HG03066 (cell line): ENCODE measurements around the gene PLEKHN1.

Experiments used
- ATAC-seq: cut with Tn5 transposase; IDR thresholded peaks from one replicate; pipeline ENCODE4 v1.9.1; 2021; ENCODE audit warnings: low read depth; ENCODE audit not compliant: unreplicated experiment

The PLEKHN1 gene

GRCh38 chr1:1020415-1021009 lies 54.2 kb downstream of the PLEKHN1 start:
- no peak for ATAC-seq

- ATAC-seq = no peak
Measured at GRCh38 chr1:1021010-1021919, 55.0 kb downstream of the PLEKHN1 start.

GRCh38 chr1:1021920-1022259 lies 55.6 kb downstream of the PLEKHN1 start:
- no peak for ATAC-seq

GRCh38 chr1:1022302-1023009 lies 56.2 kb downstream of the PLEKHN1 start:
- ATAC-seq = no peak

- ATAC-seq = no peak
Measured at GRCh38 chr1:1023700-1024099, 57.4 kb downstream of the PLEKHN1 start.

- no peak for ATAC-seq
Measured at GRCh38 chr1:1024149-1024770, 58.0 kb downstream of the PLEKHN1 start.

GRCh38 chr1:1024771-1025699 lies 58.8 kb downstream of the PLEKHN1 start:
- no peak for ATAC-seq
